Stimulated activated CD8-positive, alpha-beta memory T cell treated with anti-CD3 and anti-CD28 coated beads, Interleukin-7, amount 100 ng/mL, for 48 hours (primary cell): Measurements from ENCODE around the gene UGT2A1.

Source experiments
- DNase-seq, 2 donors: peaks; one replicate each; pipeline ENCODE4 v3.0.0-alpha.2; 2020; ENCODE audit warnings: low read depth in 1 of 2; ENCODE audit errors: extremely low read depth in 1 of 2

Gene UGT2A1

GRCh38 chr4:69591364-69591763 is 61.7 kb downstream of the UGT2A1 start:
- DNase-seq = no peak

DNA sequence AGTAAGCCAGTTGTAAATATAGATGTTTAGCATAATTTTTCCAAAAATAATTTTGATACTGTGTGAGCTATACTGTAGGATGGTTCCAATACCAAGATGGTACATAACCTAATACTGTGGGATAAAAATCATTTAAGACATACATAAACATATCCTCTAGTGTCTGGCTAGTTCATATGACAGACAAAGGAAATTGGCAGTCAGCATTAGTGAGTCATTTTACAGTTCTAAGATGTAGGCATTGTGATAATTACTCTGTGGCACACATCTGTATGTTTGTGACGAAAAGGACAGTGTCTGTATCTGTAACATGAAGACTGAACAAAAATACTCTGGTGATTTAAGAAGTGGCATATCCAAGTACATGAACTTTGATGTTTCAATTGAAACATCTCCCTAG is 63.2 kb downstream of the UGT2A1 start:
- DNase-seq = no peak

DNA sequence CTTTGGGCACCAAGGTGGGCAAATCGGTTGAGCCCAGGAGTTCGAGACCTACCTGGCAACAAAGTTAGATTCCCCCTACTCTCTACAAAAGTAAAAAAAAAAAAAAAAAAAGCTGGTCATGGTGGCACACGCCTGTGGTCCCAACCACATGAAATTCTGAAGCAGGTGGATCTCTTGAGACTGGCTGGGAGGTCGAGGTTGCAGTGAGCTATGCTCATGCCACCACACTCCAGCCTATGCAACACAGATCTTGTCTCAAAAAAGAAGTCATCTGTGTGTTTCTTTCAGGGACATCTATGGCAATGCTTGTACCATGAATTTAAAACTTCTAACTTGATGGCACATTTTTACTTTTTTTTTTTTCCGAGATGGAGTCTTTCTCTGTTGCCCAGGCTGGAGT is 68.9 kb downstream of the UGT2A1 start:
- DNase-seq = no peak

- no peak for DNase-seq
These were observed 69.5 kb downstream of the UGT2A1 start for GRCh38 chr4:69583543-69583942.

DNA sequence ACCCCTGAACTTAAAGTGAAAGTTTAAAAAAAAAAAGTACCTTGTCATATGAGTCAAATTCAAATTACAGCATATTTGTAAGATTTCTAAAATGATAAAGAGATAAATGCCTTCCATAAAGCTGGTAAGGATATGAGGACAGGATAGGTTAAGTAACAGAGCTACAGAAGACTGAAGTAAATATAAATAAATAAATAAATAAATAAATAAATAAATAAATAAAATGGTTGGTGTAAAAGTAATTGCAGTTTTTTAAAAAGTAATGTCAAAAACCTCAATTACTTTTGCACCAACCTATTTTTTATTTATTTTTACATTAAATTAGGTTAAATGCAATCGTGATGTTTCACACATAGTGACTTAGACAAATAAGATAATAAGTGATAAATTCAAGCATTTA is 75.8 kb downstream of the UGT2A1 start:
- no peak for DNase-seq

DNA sequence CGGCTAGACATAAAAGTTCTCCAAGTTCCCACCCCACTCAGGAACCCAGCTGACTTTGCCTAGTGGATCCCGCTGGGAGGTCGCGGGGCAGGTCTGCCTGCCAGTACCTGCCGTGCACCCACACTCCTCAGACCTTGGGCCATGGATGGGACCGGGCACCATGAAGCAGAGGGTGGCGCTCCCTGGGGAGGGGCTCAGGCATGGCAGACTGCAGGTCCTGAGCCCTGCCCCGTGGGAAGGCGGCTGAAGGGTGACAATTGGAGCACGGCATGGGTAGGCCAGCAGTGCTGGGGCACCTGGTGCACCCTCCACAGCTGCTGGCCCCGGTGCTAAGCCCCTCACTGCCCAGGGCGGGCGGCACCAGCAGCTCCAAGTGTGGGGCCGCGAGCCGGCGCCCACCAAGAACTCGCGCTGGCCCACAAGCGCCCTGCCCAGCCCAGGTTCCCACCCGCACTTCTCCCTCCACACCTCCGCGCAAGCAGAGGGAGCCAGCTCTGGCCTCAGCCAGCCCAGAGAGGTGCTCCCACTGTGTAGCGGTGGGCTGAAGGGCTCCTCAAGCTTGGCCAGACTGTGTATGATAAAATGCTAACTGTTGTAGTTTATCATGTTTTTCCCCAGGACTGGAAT is 76.7 kb downstream of the UGT2A1 start:
- DNase-seq = no peak

DNA sequence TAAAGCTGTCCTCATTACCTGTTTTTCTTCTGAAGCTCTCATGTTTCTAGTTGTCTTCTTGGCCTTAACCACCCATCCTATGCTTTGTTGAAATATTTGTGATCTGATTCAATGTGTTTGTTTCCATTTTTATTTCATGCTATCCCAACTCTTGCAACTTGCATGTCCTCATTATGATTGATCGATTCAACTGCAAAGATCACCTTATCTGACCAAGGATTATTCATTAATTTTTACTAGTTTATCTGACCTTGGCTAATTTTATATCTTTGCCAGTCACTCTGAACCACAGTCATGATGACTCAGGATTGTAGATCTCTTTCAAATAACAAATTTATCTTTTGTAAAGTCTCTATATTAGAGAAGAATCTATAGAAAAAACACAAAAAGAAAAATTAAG is 84.3 kb downstream of the UGT2A1 start:
- no peak for DNase-seq

DNA sequence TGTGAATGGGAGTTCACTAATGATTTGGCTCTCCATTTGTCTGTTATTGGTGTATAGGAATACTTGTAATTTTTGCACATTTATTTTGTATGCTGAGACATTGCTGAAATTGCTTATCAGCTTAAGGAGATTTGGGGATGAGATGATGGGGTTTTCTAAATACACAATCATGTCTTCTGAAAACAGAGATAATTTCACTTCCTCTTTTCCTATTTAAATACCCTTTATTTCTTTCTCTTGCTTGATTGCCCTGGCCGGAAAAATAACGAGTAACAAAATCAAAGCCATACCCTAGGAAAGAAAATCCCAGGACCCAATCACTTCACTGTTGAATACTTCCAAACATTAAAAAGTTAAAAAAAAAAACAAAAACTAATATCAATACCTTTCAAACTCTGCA is 89.6 kb downstream of the UGT2A1 start:
- DNase-seq = no peak

DNA sequence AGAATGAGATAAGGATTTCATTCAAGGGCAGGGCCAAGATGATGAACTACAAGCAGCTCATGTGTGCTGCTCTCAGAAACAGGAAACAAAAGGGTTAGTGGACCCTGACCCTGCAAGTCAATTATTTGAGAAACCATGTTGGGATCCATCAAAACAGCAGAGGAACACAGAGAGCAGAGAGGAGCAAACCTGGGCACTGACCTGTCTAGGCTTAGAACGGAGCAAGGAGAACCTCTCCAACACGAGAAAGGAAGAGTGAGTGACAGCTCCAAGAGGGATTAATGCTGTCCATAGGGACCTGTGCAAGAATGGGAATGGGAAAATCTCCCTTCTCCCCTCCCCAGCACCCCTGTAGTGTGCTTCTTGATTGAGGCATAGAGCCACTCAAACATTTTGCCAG is 103.4 kb downstream of the UGT2A1 start:
- no peak for DNase-seq

DNA sequence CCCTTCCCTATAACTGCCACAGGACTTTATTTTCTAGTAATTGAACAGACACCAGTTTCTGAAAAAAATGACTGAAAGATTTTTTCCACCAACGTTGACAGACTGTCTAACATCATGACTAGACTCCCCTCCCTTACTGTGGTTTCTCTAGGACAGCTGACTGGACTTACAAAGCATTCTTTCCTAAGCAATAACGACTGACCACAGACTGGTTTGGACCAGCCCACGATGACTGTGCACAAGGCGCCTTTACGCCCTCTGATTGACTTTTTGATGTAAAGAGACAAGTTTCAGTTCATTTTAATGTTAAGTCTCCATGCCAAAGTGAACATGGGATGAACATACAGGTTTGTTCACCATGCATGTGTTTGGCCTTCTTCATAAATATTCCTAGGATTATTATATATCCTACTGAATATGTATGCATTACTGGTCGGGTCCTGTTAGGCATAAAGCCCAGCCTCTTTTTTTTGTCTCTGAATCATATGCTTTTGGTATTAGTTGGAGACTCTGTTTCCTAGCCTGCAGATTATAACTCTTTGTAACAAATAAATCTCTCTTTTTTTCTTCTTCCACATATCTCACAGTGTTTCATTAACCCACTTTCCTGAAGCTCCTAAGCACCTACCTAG is 106.8 kb downstream of the UGT2A1 start:
- DNase-seq = no peak
